ENCODE data around the gene EDEM2. TPM values are rescaled to one million over a fixed set of nuclear protein-coding genes. Genes with fewer than 3 reads are reported as not detected.

EDEM2 gene
- total RNA-seq, 1 experiment from 2014 or later: 28.5 TPM

- ChIA-PET POLR2A (ENCODE audit: unreplicated experiment) (no interaction called here), CTCF (no interaction called here)
- H3K27me3 ChIP-seq (ENCODE audit: low read length): no peaks in the 10 kb centered on the region
- H3K4me2 ChIP-seq (ENCODE audit: low read length): no peak overlapping the region
- BruUV-seq (replicated peaks): no TSS peak
- H3K4me1 ChIP-seq (ENCODE audit: insufficient read depth, low read length): no peaks in the 10 kb centered on the region
- H3K79me2 ChIP-seq (ENCODE audit: low read length): peaks cover 57% of the 10 kb centered on the region
- H2AFZ ChIP-seq (ENCODE audit: low read length): no peak overlapping the region
- no peaks in the 10 kb centered on the region for H3K9me2 ChIP-seq (replicated peaks; ENCODE audit: low read length)
- TF ChIP-seq EZH2 (IDR thresholded peaks at IDR 0.05; ENCODE audit: low read length, unreplicated experiment) (no peak), EZH2phosphoT487 (IDR thresholded peaks at IDR 0.05; ENCODE audit: borderline replicate concordance, low read length) (no peak)
- TF ChIP-seq, protein P1, sequence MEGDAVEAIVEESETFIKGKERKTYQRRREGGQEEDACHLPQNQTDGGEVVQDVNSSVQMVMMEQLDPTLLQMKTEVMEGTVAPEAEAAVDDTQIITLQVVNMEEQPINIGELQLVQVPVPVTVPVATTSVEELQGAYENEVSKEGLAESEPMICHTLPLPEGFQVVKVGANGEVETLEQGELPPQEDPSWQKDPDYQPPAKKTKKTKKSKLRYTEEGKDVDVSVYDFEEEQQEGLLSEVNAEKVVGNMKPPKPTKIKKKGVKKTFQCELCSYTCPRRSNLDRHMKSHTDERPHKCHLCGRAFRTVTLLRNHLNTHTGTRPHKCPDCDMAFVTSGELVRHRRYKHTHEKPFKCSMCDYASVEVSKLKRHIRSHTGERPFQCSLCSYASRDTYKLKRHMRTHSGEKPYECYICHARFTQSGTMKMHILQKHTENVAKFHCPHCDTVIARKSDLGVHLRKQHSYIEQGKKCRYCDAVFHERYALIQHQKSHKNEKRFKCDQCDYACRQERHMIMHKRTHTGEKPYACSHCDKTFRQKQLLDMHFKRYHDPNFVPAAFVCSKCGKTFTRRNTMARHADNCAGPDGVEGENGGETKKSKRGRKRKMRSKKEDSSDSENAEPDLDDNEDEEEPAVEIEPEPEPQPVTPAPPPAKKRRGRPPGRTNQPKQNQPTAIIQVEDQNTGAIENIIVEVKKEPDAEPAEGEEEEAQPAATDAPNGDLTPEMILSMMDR (conservative IDR thresholded peaks at IDR 0.05; ENCODE audit: low read depth, low read length): no peak
- no peaks in the 10 kb centered on the region for H3F3A ChIP-seq (ENCODE audit: low read length, unreplicated experiment)
- no peak for ATAC-seq
- intact Hi-C loops (cut with micrococcal nuclease): no loop called here
- no peak overlapping the region for H3K9ac ChIP-seq (ENCODE audit: low read length)
- DNase-seq: no peak
- H3K4me3 ChIP-seq (ENCODE audit: low read length): no peak overlapping the region
- no peaks in the 10 kb centered on the region for H3K9me3 ChIP-seq (ENCODE audit: low read length)
- no peak overlapping the region for H3K27ac ChIP-seq (ENCODE audit: low read length)
- peaks cover 15% of the 10 kb centered on the region for H3K36me3 ChIP-seq (ENCODE audit: low read depth, low read length)
- peaks cover 8% of the 10 kb centered on the region; the same call in 1 of the 2 replicates for H4K20me1 ChIP-seq (ENCODE audit: low read length)
Observed at GRCh38 chr20:35079472-35080347, 67.4 kb downstream of the EDEM2 start.

GRCh38 chr20:35077872-35078271 is 69.3 kb downstream of the EDEM2 start:
- intact Hi-C loops (cut with micrococcal nuclease): no loop called here

More at GRCh38 chr20:35077872-35078271, 69.3 kb downstream of the EDEM2 start:
- no peaks in the 10 kb centered on the region for H3F3A ChIP-seq (ENCODE audit: low read length, unreplicated experiment)
- peaks cover 15% of the 10 kb centered on the region for H3K36me3 ChIP-seq (ENCODE audit: low read depth, low read length)
- no TSS peak for BruUV-seq (replicated peaks)
- H4K20me1 ChIP-seq (ENCODE audit: low read length): peaks cover 8% of the 10 kb centered on the region; the same call in 1 of the 2 replicates
- no peak for TF ChIP-seq EZH2phosphoT487 (IDR thresholded peaks at IDR 0.05; ENCODE audit: borderline replicate concordance, low read length)
- TF ChIP-seq, protein P1 (conservative IDR thresholded peaks at IDR 0.05; ENCODE audit: low read depth, low read length): no peak
- TF ChIP-seq EZH2 (IDR thresholded peaks at IDR 0.05; ENCODE audit: low read length, unreplicated experiment): no peak
- ATAC-seq (no peak), DNase-seq (no peak)
- H3K4me3 ChIP-seq (ENCODE audit: low read length): no peak overlapping the region
- H3K9me3 ChIP-seq (ENCODE audit: low read length): no peaks in the 10 kb centered on the region
- no peaks in the 10 kb centered on the region for H3K4me1 ChIP-seq (ENCODE audit: insufficient read depth, low read length)
- H3K79me2 ChIP-seq (ENCODE audit: low read length): peaks cover 42% of the 10 kb centered on the region
- H3K4me2 ChIP-seq (ENCODE audit: low read length): no peak overlapping the region
- no peak overlapping the region for H2AFZ ChIP-seq (ENCODE audit: low read length)
- ChIA-PET CTCF (no interaction called here), POLR2A (ENCODE audit: unreplicated experiment) (no interaction called here)
- no peak overlapping the region for H3K9ac ChIP-seq (ENCODE audit: low read length)
- H3K9me2 ChIP-seq (replicated peaks; ENCODE audit: low read length): no peaks in the 10 kb centered on the region
- no peak overlapping the region for H3K27ac ChIP-seq (ENCODE audit: low read length)
- no peaks in the 10 kb centered on the region for H3K27me3 ChIP-seq (ENCODE audit: low read length)

All from PC-3 (cell line).